ENCODE results near the gene NDUFB10. TPM values are rescaled to one million over a fixed set of nuclear protein-coding genes. Genes with fewer than 3 reads are reported as not detected.
"Not testable (repeated sequence)": the region's sequence is repeated elsewhere in the genome, so short reads cannot be mapped to it uniquely, and the experiment has no call there.

NDUFB10 gene
- total and polyA plus RNA-seq, 2 donors (not counting 1 experiment from before 2014, with no cell fraction given), result 123 to 149 TPM

DNA sequence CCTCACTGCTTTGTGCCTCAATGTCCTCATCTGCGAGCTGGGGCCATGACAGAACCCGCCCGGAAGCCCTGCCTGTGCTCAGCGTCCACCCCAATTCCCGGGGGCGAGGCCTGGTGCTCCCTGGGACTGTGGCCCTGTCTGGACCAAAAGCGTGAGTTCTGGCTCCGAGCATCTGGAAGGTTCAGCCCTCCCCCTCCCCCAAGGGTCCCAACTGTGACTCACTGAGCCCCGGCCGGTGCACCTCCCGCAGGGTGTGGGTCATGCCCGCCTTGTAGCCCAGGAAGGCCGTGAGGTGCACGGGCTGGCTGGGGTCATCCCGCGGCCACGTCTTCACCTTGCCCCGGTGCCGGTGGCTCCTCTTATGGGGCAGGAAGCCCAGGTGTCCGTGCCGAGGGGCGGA lies 5.6 kb upstream of the NDUFB10 start:
- TF ChIP-seq EZH2 (IDR thresholded peaks at IDR 0.05; ENCODE audit: low read length, missing control alignments), result no peak
- TF ChIP-seq, protein P1, sequence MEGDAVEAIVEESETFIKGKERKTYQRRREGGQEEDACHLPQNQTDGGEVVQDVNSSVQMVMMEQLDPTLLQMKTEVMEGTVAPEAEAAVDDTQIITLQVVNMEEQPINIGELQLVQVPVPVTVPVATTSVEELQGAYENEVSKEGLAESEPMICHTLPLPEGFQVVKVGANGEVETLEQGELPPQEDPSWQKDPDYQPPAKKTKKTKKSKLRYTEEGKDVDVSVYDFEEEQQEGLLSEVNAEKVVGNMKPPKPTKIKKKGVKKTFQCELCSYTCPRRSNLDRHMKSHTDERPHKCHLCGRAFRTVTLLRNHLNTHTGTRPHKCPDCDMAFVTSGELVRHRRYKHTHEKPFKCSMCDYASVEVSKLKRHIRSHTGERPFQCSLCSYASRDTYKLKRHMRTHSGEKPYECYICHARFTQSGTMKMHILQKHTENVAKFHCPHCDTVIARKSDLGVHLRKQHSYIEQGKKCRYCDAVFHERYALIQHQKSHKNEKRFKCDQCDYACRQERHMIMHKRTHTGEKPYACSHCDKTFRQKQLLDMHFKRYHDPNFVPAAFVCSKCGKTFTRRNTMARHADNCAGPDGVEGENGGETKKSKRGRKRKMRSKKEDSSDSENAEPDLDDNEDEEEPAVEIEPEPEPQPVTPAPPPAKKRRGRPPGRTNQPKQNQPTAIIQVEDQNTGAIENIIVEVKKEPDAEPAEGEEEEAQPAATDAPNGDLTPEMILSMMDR (conservative IDR thresholded peaks at IDR 0.05 in 1 of 2, IDR thresholded peaks at IDR 0.05 in 1 of 2; ENCODE audit: low read depth in 1 of 2, low read length in 2 of 2), result no peak
- Histone ChIP-seq H3K36me3 (ENCODE audit: control insufficient read depth, insufficient read depth, low read length) (no peaks in the 10 kb centered on the region), H3K4me2 (ENCODE audit: extremely low read depth, insufficient read depth, low read length) (no peak overlapping the region), H3K4me1 (ENCODE audit: control insufficient read depth, extremely low read depth, insufficient read depth, low read length) (no peaks in the 10 kb centered on the region), H3K27ac (ENCODE audit: insufficient read depth, low read length) (no peak overlapping the region), H3K9me3 (ENCODE audit: control insufficient read depth, insufficient read depth, low read depth, low read length) (no peaks in the 10 kb centered on the region), H3K27me3 (ENCODE audit: control insufficient read depth, insufficient read depth, low read length) (no peaks in the 10 kb centered on the region), H4K20me1 (ENCODE audit: control insufficient read depth, extremely low read depth, insufficient read depth, low read length) (no peaks in the 10 kb centered on the region), H2AFZ (ENCODE audit: low read length) (no peak overlapping the region), H3K4me3 (replicated peaks in 1 of 4; ENCODE audit: control extremely low read depth in 1 of 4, insufficient read depth in 1 of 4, low read depth in 3 of 4, low read length in 4 of 4) (no peak overlapping the region), H3K9ac (ENCODE audit: insufficient read depth, low read length) (no peak overlapping the region), H3K79me2 (ENCODE audit: control insufficient read depth, insufficient read depth, low read length) (no peaks in the 10 kb centered on the region)
- no peak for DNase-seq (ENCODE audit: low read depth in 2 of 2)

DNA sequence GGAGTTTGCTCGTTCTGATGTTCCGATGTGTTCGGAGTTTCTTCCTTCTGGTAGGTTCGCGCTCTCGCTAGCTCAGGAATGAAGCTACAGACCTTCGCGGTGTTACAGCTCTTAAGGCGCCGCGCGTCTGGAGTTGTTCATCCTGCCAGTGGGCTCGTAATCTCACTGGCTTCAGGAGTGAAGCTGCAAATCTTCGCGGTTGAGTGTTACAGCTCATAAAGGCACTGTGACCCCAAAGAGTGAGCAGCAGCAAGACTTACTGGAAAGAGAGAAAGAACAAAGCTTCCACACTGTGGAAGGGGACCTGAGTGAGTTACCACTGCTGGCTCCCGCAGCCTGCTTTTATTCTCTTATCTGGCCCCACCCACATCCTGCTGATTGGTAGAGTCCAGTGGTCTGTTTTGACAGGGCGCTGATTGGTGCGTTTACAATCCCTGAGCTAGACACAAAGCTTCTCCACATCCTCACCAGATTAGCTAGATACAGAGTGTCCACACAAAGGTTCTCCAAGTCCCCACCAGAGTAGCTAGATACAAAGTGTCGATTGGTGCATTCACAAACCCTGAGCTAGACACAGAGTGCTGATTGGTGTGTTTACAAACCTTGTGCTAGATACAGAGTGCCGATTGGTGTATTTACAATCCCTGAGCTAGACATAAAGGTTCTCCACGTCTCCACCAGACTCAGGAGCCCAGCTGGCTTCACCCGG lies 1.8 kb upstream of the NDUFB10 start:
- H4K20me1 ChIP-seq (ENCODE audit: control insufficient read depth, extremely low read depth, insufficient read depth, low read length); H3K9me3 ChIP-seq (ENCODE audit: control insufficient read depth, insufficient read depth, low read depth, low read length); H3K9ac ChIP-seq (ENCODE audit: insufficient read depth, low read length); DNase-seq (ENCODE audit: low read depth in 2 of 2); H3K27ac ChIP-seq (ENCODE audit: insufficient read depth, low read length); H3K27me3 ChIP-seq (ENCODE audit: control insufficient read depth, insufficient read depth, low read length); H2AFZ ChIP-seq (ENCODE audit: low read length); H3K4me3 ChIP-seq (replicated peaks in 1 of 4; ENCODE audit: control extremely low read depth in 1 of 4, insufficient read depth in 1 of 4, low read depth in 3 of 4, low read length in 4 of 4); H3K4me1 ChIP-seq (ENCODE audit: control insufficient read depth, extremely low read depth, insufficient read depth, low read length); H3K4me2 ChIP-seq (ENCODE audit: extremely low read depth, insufficient read depth, low read length): not testable (repeated sequence)
- H3K79me2 ChIP-seq (ENCODE audit: control insufficient read depth, insufficient read depth, low read length), result peaks cover 20% of the 10 kb centered on the region
- H3K36me3 ChIP-seq (ENCODE audit: control insufficient read depth, insufficient read depth, low read length), result peaks cover 15% of the 10 kb centered on the region

DNA sequence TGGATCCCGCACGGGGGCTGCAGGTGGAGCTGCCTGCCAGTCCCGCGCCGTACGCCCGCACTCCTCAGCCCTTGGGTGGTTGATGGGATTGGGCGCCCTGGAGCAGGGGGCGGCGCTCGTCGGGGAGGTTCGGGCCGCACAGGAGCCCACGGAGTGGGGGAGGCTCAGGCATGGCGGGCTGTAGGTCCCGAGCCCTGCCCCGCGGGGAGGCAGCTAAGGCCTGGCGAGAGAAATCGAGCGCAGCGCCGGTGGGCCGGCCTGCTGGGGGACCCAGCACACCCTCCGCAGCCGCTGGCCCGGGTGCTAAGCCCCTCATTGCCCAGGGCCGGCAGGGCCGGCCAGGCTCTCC lies 1.2 kb upstream of the NDUFB10 start:
- H3K27me3 ChIP-seq (ENCODE audit: control insufficient read depth, insufficient read depth, low read length); H3K9me3 ChIP-seq (ENCODE audit: control insufficient read depth, insufficient read depth, low read depth, low read length); H2AFZ ChIP-seq (ENCODE audit: low read length); H3K9ac ChIP-seq (ENCODE audit: insufficient read depth, low read length); H3K4me2 ChIP-seq (ENCODE audit: extremely low read depth, insufficient read depth, low read length); H3K27ac ChIP-seq (ENCODE audit: insufficient read depth, low read length); H4K20me1 ChIP-seq (ENCODE audit: control insufficient read depth, extremely low read depth, insufficient read depth, low read length); H3K4me3 ChIP-seq (replicated peaks in 1 of 4; ENCODE audit: control extremely low read depth in 1 of 4, insufficient read depth in 1 of 4, low read depth in 3 of 4, low read length in 4 of 4); DNase-seq (ENCODE audit: low read depth in 2 of 2); H3K4me1 ChIP-seq (ENCODE audit: control insufficient read depth, extremely low read depth, insufficient read depth, low read length): not testable (repeated sequence)
- Histone ChIP-seq H3K79me2 (ENCODE audit: control insufficient read depth, insufficient read depth, low read length) (peaks cover 26% of the 10 kb centered on the region), H3K36me3 (ENCODE audit: control insufficient read depth, insufficient read depth, low read length) (peaks cover 19% of the 10 kb centered on the region)

DNA sequence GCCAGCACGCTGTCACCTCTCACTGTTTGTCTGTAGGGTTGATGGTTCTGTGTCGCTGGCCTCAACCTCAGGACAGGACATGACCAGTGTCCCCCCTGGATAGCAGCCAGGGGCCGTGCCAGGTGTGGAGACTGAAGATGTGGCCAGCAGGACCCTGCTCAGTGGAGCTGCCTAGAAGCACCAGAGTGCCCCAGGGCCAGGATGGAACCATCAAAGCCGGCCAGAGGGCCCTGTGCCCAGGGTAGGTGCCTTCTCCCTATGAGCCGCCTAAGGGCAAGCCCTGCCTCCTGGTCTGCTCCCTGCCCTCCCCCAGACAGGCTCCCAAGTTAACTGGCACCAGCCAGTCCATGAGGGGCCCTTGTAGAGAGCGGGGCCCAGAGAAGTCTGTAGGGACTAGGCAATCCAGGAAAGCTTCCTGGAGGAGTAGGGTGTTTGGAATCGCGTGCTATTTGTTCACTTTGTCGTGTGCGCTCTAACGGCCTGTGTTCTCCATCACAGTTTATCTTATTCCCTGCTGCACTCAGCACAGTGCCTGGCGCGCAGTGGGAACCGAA lies 546 bp upstream of the NDUFB10 start:
- peaks cover 24% of the 10 kb centered on the region for H3K36me3 ChIP-seq (ENCODE audit: control insufficient read depth, insufficient read depth, low read length)
- H4K20me1 ChIP-seq (ENCODE audit: control insufficient read depth, extremely low read depth, insufficient read depth, low read length), result no peaks in the 10 kb centered on the region
- peak overlapping the region; percentile 28 for H3K4me2 ChIP-seq (ENCODE audit: extremely low read depth, insufficient read depth, low read length)
- no peak overlapping the region for H3K9ac ChIP-seq (ENCODE audit: insufficient read depth, low read length)
- H3K4me1 ChIP-seq (ENCODE audit: control insufficient read depth, extremely low read depth, insufficient read depth, low read length), result peaks cover 6% of the 10 kb centered on the region
- no peaks in the 10 kb centered on the region for H3K27me3 ChIP-seq (ENCODE audit: control insufficient read depth, insufficient read depth, low read length)
- H2AFZ ChIP-seq (ENCODE audit: low read length), result peak overlapping the region; percentile 85
- no peaks in the 10 kb centered on the region for H3K9me3 ChIP-seq (ENCODE audit: control insufficient read depth, insufficient read depth, low read depth, low read length)
- peak overlapping the region in 1 of 4 experiments; percentile 82 for H3K4me3 ChIP-seq (replicated peaks in 1 of 4; ENCODE audit: control extremely low read depth in 1 of 4, insufficient read depth in 1 of 4, low read depth in 3 of 4, low read length in 4 of 4)
- no peak for DNase-seq (ENCODE audit: low read depth in 2 of 2)
- H3K79me2 ChIP-seq (ENCODE audit: control insufficient read depth, insufficient read depth, low read length), result peaks cover 33% of the 10 kb centered on the region
- H3K27ac ChIP-seq (ENCODE audit: insufficient read depth, low read length), result no peak overlapping the region
- TF ChIP-seq, protein P1 (conservative IDR thresholded peaks at IDR 0.05 in 1 of 2, IDR thresholded peaks at IDR 0.05 in 1 of 2; ENCODE audit: low read depth in 1 of 2, low read length in 2 of 2), result no peak
- TF ChIP-seq EZH2 (IDR thresholded peaks at IDR 0.05; ENCODE audit: low read length, missing control alignments), result no peak
